HL-60 (cell line): ENCODE measurements around the gene TGM2.

Source experiments
- POLR2AphosphoS5 ChIP-seq: IDR thresholded peaks from 2 replicates; pipeline ENCODE4 v1.6.1; 2012; ENCODE audit warnings: low read depth
- TF ChIP-seq, protein P1 (sequence below): IDR thresholded peaks from one replicate; pipeline ENCODE4 v1.5.1; 2011; ENCODE audit warnings: low read length, control low read depth, inconsistent platforms; ENCODE audit not compliant: insufficient read depth

DNA sequence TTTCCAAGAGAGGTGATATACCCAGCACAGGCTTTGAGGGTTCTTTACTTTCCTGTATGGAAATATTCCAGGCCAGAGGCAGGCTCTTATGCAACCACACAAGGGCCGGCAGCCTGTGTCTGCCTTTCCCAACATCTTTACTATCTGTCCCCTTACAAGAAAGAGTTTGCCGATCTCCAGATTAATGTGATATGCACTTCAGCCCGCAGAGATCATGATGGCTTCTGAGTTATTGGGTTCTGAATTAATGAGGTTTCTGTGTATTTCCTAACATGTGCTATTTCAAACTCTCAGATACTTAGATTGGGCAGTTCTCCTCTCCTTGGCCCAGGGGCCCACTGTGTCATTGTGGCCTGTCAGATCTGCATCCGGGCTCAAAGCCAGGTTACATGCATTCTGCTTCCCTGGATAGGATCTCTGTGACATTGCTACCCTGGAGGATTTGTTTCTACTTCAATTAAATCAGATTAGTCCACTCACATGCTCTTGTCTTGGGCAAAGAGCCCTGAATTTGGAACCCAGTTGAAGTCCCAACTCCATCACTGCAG is 56.6 kb downstream of the TGM2 start:
- TF ChIP-seq, protein P1, sequence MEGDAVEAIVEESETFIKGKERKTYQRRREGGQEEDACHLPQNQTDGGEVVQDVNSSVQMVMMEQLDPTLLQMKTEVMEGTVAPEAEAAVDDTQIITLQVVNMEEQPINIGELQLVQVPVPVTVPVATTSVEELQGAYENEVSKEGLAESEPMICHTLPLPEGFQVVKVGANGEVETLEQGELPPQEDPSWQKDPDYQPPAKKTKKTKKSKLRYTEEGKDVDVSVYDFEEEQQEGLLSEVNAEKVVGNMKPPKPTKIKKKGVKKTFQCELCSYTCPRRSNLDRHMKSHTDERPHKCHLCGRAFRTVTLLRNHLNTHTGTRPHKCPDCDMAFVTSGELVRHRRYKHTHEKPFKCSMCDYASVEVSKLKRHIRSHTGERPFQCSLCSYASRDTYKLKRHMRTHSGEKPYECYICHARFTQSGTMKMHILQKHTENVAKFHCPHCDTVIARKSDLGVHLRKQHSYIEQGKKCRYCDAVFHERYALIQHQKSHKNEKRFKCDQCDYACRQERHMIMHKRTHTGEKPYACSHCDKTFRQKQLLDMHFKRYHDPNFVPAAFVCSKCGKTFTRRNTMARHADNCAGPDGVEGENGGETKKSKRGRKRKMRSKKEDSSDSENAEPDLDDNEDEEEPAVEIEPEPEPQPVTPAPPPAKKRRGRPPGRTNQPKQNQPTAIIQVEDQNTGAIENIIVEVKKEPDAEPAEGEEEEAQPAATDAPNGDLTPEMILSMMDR, result no peak
- no peak for TF ChIP-seq POLR2AphosphoS5
